WTC11 (cell line): Measurements from ENCODE around the gene PXYLP1. TPM values are rescaled to one million over a fixed set of nuclear protein-coding genes. Genes with fewer than 3 reads are reported as not detected.

ENCODE experiments used
- ATAC-seq: fragments of 200-7000 bp; cut with Tn5 transposase; 2 replicates; pipeline ENCODE4 v1.10.0; 2021; ENCODE audit warnings: mild to moderate bottlenecking, moderate library complexity
- CTCF ChIA-PET: fragments of 300-600 bp; sonication (Branson Sonifier 250); formaldehyde crosslinking; loops from one replicate; lab custom pipeline; 2021; ENCODE audit warnings: antibody characterized with exemption; lab: Charles Lee
- POLR2A ChIA-PET: fragments of 350-600 bp; sonication (Branson Sonifier 250); formaldehyde crosslinking; loops from one replicate; lab custom pipeline; 2021; ENCODE audit warnings: antibody characterized with exemption; lab: Charles Lee
- DNase-seq: peaks from one replicate; pipeline ENCODE4 v3.0.0; 2021; ENCODE audit warnings: low spot score
- H3K27ac Mint-ChIP-seq: 2 replicates; pipeline ENCODE4 v1.8.0; 2021; ENCODE audit warnings: mixed read lengths
- H3K27me3 Mint-ChIP-seq: 2 replicates; pipeline ENCODE4 v1.8.0; 2021; ENCODE audit warnings: low read depth, mild to moderate bottlenecking, moderate library complexity, mixed read lengths
- H3K36me3 Mint-ChIP-seq: 2 replicates; pipeline ENCODE4 v1.8.0; 2021; ENCODE audit warnings: mixed read lengths
- H3K4me1 Mint-ChIP-seq: 2 replicates; pipeline ENCODE4 v1.8.0; 2022; ENCODE audit warnings: mixed read lengths
- H3K4me3 Mint-ChIP-seq: 2 replicates; pipeline ENCODE4 v1.8.0; 2021; ENCODE audit warnings: mild to moderate bottlenecking, moderate library complexity, mixed read lengths
- H3K9me3 Mint-ChIP-seq: 2 replicates; pipeline ENCODE4 v1.8.0; 2021; ENCODE audit warnings: mixed read lengths
- AR ChIP-seq: fragments of 250-450 bp; sonication (Bioruptor Pico); IDR thresholded peaks from 2 replicates; pipeline ENCODE4 v1.9.0; 2021; ENCODE audit warnings: mild to moderate bottlenecking
- ARID4B ChIP-seq: sonication (generic); formaldehyde crosslinking; IDR thresholded peaks from 2 replicates; pipeline ENCODE4 v1.8.0; 2023; ENCODE audit warnings: missing genetic modification reagents, mild to moderate bottlenecking, borderline replicate concordance
- ATF6 ChIP-seq: sonication (generic); formaldehyde crosslinking; IDR thresholded peaks from 2 replicates; pipeline ENCODE4 v1.8.1; 2023; ENCODE audit warnings: mild to moderate bottlenecking, missing genetic modification reagents
- CBFB ChIP-seq: sonication (generic); formaldehyde crosslinking; IDR thresholded peaks from 2 replicates; pipeline ENCODE4 v1.8.1; 2022; ENCODE audit warnings: mild to moderate bottlenecking, low read depth, missing genetic modification reagents
- CREB1 ChIP-seq: sonication (generic); formaldehyde crosslinking; IDR thresholded peaks from 2 replicates; pipeline ENCODE4 v1.8.0; 2023; ENCODE audit warnings: mild to moderate bottlenecking, missing genetic modification reagents
- CTCF ChIP-seq: fragments of 200-600 bp; IDR thresholded peaks from 2 replicates; pipeline ENCODE4 v1.8.0; 2022; ENCODE audit warnings: antibody characterized with exemption
- FOXK1 ChIP-seq: sonication (generic); formaldehyde crosslinking; IDR thresholded peaks from 2 replicates; pipeline ENCODE4 v1.8.0; 2022; ENCODE audit warnings: mild to moderate bottlenecking, moderate library complexity, missing genetic modification reagents
- FOXP1 ChIP-seq: sonication (generic); formaldehyde crosslinking; IDR thresholded peaks from 2 replicates; pipeline ENCODE4 v1.8.0; 2022; ENCODE audit warnings: missing genetic modification reagents, mild to moderate bottlenecking, moderate library complexity, borderline replicate concordance
- IRF2 ChIP-seq: sonication (generic); formaldehyde crosslinking; IDR thresholded peaks from 2 replicates; pipeline ENCODE4 v1.8.0; 2022; ENCODE audit warnings: low read depth, missing genetic modification reagents, borderline replicate concordance
- RORB ChIP-seq: fragments of 250-450 bp; sonication (Bioruptor Pico); IDR thresholded peaks from 2 replicates; pipeline ENCODE4 v1.9.0; 2021; ENCODE audit warnings: mild to moderate bottlenecking
- ZBTB21 ChIP-seq: sonication (generic); formaldehyde crosslinking; IDR thresholded peaks from 2 replicates; pipeline ENCODE4 v1.8.1; 2023; ENCODE audit warnings: mild to moderate bottlenecking, missing genetic modification reagents, borderline replicate concordance
- ZNF317 ChIP-seq: sonication (generic); formaldehyde crosslinking; IDR thresholded peaks from 2 replicates; pipeline ENCODE4 v1.8.1; 2023; ENCODE audit warnings: low read depth, mild to moderate bottlenecking, moderate library complexity, missing genetic modification reagents, borderline replicate concordance
- total RNA-seq: library from RNA; stranded (reverse); gene quantifications from 3 replicates; pipeline ENCODE4 v1.2.3, GENCODE V29; 2021
- TF ChIP-seq, protein P1 (sequence below): sonication (generic); formaldehyde crosslinking; IDR thresholded peaks from 2 replicates; pipeline ENCODE4 v1.8.1; 2022; ENCODE audit warnings: mild to moderate bottlenecking, missing genetic modification reagents, moderate library complexity, borderline replicate concordance
- TF ChIP-seq, protein P2 (sequence below): sonication (generic); formaldehyde crosslinking; IDR thresholded peaks from 2 replicates; pipeline ENCODE4 v1.8.1; 2022; ENCODE audit warnings: mild to moderate bottlenecking, moderate library complexity, missing genetic modification reagents
- TF ChIP-seq, protein P3 (sequence below): sonication (generic); formaldehyde crosslinking; IDR thresholded peaks from 2 replicates; pipeline ENCODE4 v1.8.1; 2023; ENCODE audit warnings: mild to moderate bottlenecking, missing genetic modification reagents

Gene PXYLP1
- total RNA-seq, 1 experiment from 2014 or later = 20.1 TPM

- Mint-ChIP-seq H3K27ac (no peak overlapping the region), H3K27me3 (peaks cover 5% of the 10 kb centered on the region), H3K4me3 (no peak overlapping the region), H3K9me3 (peaks cover 19% of the 10 kb centered on the region), H3K36me3 (peaks cover 5% of the 10 kb centered on the region), H3K4me1 (peaks cover 3% of the 10 kb centered on the region; the same call in 1 of the 2 replicates)
- TF ChIP-seq RORB (no peak), IRF2 (no peak)
- TF ChIP-seq, protein P1, sequence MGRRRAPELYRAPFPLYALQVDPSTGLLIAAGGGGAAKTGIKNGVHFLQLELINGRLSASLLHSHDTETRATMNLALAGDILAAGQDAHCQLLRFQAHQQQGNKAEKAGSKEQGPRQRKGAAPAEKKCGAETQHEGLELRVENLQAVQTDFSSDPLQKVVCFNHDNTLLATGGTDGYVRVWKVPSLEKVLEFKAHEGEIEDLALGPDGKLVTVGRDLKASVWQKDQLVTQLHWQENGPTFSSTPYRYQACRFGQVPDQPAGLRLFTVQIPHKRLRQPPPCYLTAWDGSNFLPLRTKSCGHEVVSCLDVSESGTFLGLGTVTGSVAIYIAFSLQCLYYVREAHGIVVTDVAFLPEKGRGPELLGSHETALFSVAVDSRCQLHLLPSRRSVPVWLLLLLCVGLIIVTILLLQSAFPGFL = no peak
- ChIA-PET POLR2A (interaction anchor here (0.5 kb wide), 1 partner anchor 167 kb away, joined by 3 read pairs; the partner anchor contains the start of gene SPSB4), CTCF (no interaction called here)
- no peak for DNase-seq
- no peak for ATAC-seq
Observed at GRCh38 chr3:141218162-141218835, 13.3 kb upstream of the PXYLP1 start.

- Mint-ChIP-seq H3K4me3 (no peak overlapping the region), H3K27me3 (peaks cover 5% of the 10 kb centered on the region), H3K4me1 (peaks cover 3% of the 10 kb centered on the region; the same call in 1 of the 2 replicates), H3K27ac (no peak overlapping the region), H3K36me3 (peaks cover 7% of the 10 kb centered on the region), H3K9me3 (peaks cover 22% of the 10 kb centered on the region)
- DNase-seq = no peak
- ChIA-PET POLR2A (no interaction called here), CTCF (no interaction called here)
- no peak for ATAC-seq
- TF ChIP-seq, protein P2, sequence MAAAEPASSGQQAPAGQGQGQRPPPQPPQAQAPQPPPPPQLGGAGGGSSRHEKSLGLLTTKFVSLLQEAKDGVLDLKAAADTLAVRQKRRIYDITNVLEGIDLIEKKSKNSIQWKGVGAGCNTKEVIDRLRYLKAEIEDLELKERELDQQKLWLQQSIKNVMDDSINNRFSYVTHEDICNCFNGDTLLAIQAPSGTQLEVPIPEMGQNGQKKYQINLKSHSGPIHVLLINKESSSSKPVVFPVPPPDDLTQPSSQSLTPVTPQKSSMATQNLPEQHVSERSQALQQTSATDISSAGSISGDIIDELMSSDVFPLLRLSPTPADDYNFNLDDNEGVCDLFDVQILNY (CRISPR knock-in tag) = no peak
- no peak for TF ChIP-seq CTCF
- TF ChIP-seq, protein P3, sequence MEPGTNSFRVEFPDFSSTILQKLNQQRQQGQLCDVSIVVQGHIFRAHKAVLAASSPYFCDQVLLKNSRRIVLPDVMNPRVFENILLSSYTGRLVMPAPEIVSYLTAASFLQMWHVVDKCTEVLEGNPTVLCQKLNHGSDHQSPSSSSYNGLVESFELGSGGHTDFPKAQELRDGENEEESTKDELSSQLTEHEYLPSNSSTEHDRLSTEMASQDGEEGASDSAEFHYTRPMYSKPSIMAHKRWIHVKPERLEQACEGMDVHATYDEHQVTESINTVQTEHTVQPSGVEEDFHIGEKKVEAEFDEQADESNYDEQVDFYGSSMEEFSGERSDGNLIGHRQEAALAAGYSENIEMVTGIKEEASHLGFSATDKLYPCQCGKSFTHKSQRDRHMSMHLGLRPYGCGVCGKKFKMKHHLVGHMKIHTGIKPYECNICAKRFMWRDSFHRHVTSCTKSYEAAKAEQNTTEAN (CRISPR knock-in tag) = no peak
- TF ChIP-seq FOXK1 = no peak
- no peak for TF ChIP-seq ARID4B (CRISPR knock-in tag)
Observed at GRCh38 chr3:141218926-141219325, 12.7 kb upstream of the PXYLP1 start.

DNA sequence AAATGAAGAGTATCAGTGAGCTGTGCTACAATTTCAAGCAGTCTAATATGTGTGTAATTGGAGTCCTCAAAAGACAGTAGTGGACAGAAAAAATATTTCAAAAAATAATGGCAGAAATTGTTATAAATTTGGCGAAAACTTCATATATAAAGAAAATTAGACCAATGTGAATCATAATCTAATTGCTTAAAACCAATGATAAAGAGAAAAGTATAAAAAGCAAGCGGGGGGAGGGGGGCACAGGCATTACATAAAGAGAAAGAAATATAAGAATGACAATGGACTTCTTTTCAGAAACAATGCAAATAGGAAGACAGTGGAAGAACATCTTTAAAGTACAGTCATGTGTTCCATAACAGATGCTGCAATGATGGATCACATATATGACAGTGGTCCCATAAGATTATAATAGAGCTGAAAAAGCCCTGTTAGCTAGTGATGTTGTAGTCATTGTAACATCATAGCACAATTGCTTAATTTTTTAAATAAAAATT, 7.9 kb upstream of the PXYLP1 start:
- peaks cover 3% of the 10 kb centered on the region; the same call in 1 of the 2 replicates for H3K27me3 Mint-ChIP-seq
- CTCF ChIA-PET = interaction anchor here (2.0 kb wide), 1 partner anchor 8 kb away, joined by 7 read pairs; the partner anchor contains the start of gene PXYLP1
- ATAC-seq (no peak), DNase-seq (no peak)
- H3K4me3 Mint-ChIP-seq = no peak overlapping the region
- peaks cover 7% of the 10 kb centered on the region for H3K36me3 Mint-ChIP-seq
- peaks cover 15% of the 10 kb centered on the region for H3K4me1 Mint-ChIP-seq
- no peak overlapping the region for H3K27ac Mint-ChIP-seq
- H3K9me3 Mint-ChIP-seq = peaks cover 42% of the 10 kb centered on the region
- POLR2A ChIA-PET = no interaction called here
- TF ChIP-seq AR (CRISPR knock-in tag) (no peak), ZNF317 (peak; percentile 85), FOXP1 (CRISPR knock-in tag) (no peak), CBFB (CRISPR knock-in tag) (no peak), ZBTB21 (CRISPR knock-in tag) (no peak), ATF6 (CRISPR knock-in tag) (no peak), CREB1 (no peak)
